ENCODE results near the gene MICAL2. TPM values are rescaled to one million over a fixed set of nuclear protein-coding genes. Genes with fewer than 3 reads are reported as not detected.

Gene MICAL2
- total RNA-seq, 1 experiment from 2014 or later: 151 TPM

DNA sequence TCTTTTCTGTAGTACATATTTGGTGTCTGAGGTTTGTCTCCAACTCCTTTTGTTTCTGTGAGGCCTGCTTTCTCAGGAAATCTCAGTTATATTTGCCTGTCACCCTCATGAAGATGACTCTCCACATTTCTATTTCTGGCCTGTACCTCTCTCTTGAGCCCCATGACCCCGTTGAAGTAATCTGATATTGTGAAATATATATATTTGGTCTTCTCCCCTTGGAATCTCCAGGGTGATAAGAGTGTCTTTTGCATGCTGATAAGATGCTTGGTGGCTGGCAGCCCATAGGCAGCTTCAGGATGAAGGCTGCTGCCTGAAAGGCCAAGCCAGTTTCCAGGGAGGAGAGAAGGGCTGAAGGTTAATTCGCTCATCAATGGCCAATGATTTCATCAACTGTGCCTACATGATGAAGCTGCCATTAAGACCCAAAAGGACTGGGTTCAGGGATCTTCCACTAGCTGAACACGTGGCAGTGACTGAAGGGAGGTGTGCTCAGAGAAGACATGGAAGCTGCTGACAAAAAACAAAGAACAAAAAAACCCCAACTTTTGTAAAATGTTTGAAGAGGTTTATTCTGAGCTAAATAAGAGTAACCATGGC lies 67.4 kb downstream of the MICAL2 start:
- Mint-ChIP-seq H3K27ac (ENCODE audit: low read depth, unreplicated experiment) (peak overlapping the region; percentile 61), H3K4me1 (ENCODE audit: insufficient read depth, unreplicated experiment) (peaks cover 55% of the 10 kb centered on the region), H3K27me3 (ENCODE audit: insufficient read depth, unreplicated experiment) (no peaks in the 10 kb centered on the region), H3K9me3 (ENCODE audit: unreplicated experiment) (no peaks in the 10 kb centered on the region), H3K4me3 (ENCODE audit: unreplicated experiment) (no peak overlapping the region), H3K36me3 (ENCODE audit: insufficient read depth, unreplicated experiment) (no peaks in the 10 kb centered on the region)
- TF ChIP-seq, protein P1, sequence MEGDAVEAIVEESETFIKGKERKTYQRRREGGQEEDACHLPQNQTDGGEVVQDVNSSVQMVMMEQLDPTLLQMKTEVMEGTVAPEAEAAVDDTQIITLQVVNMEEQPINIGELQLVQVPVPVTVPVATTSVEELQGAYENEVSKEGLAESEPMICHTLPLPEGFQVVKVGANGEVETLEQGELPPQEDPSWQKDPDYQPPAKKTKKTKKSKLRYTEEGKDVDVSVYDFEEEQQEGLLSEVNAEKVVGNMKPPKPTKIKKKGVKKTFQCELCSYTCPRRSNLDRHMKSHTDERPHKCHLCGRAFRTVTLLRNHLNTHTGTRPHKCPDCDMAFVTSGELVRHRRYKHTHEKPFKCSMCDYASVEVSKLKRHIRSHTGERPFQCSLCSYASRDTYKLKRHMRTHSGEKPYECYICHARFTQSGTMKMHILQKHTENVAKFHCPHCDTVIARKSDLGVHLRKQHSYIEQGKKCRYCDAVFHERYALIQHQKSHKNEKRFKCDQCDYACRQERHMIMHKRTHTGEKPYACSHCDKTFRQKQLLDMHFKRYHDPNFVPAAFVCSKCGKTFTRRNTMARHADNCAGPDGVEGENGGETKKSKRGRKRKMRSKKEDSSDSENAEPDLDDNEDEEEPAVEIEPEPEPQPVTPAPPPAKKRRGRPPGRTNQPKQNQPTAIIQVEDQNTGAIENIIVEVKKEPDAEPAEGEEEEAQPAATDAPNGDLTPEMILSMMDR (IDR thresholded peaks at IDR 0.05; ENCODE audit: unreplicated experiment): no peak
- ChIA-PET POLR2A (interaction anchor here (0.6 to 7.9 kb wide), 12 partner anchors 10 to 264 kb away, joined by 3 to 95 read pairs (median 4); no protein-coding TSS in a partner anchor), CTCF (interaction anchor here (0.6 to 2.0 kb wide), 8 partner anchors 12 to 595 kb away, joined by 3 to 7 read pairs (median 4); no protein-coding TSS in a partner anchor)
- intact Hi-C loops (cut with micrococcal nuclease): loop anchor here (5.0 kb wide), 1 partner anchor 51 kb away; no protein-coding TSS in a partner anchor
- no TSS peak for BruUV-seq (replicated peaks)
- no peak for DNase-seq (ENCODE audit: unreplicated experiment)

DNA sequence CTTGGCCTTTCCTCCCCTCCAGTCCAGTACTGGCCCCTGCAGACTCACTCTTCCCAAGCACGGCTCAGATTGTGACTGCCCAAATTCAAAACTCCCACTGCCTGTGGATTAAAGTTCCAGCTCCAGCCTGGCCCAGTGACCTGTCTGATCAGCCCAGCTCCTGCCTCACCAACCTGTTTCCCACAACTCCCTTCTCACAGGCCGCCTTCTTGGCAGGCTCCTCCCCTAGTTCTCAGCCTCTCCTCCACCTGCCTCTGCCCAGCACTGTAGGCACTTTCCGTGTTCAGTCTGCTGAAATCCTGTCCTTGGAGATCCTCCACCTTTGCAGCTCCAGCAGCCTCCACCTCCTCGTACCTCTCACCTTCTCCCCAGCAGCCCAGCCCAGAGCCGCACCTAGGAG lies 68.6 kb downstream of the MICAL2 start:
- Mint-ChIP-seq H3K36me3 (ENCODE audit: insufficient read depth, unreplicated experiment) (no peaks in the 10 kb centered on the region), H3K4me1 (ENCODE audit: insufficient read depth, unreplicated experiment) (peaks cover 63% of the 10 kb centered on the region), H3K27me3 (ENCODE audit: insufficient read depth, unreplicated experiment) (no peaks in the 10 kb centered on the region), H3K4me3 (ENCODE audit: unreplicated experiment) (peak overlapping the region; percentile 39), H3K27ac (ENCODE audit: low read depth, unreplicated experiment) (peak overlapping the region; percentile 74), H3K9me3 (ENCODE audit: unreplicated experiment) (no peaks in the 10 kb centered on the region)
- intact Hi-C loops (cut with micrococcal nuclease): loop anchor here (5.0 kb wide), 1 partner anchor 52 kb away; no protein-coding TSS in a partner anchor
- CTCF ChIA-PET: interaction anchor here (0.5 to 2.0 kb wide), 3 partner anchors 9 to 1165 kb away, joined by 3 to 7 read pairs (median 3); no protein-coding TSS in a partner anchor
- no TSS peak for BruUV-seq (replicated peaks)
- TF ChIP-seq, protein P1 (IDR thresholded peaks at IDR 0.05; ENCODE audit: unreplicated experiment): no peak
- POLR2A ChIA-PET: interaction anchor here (0.6 to 7.9 kb wide), 9 partner anchors 11 to 112 kb away, joined by 3 to 95 read pairs (median 6); partner anchors contain the start of gene MICAL2
- DNase-seq (ENCODE audit: unreplicated experiment): peak; percentile 78

DNA sequence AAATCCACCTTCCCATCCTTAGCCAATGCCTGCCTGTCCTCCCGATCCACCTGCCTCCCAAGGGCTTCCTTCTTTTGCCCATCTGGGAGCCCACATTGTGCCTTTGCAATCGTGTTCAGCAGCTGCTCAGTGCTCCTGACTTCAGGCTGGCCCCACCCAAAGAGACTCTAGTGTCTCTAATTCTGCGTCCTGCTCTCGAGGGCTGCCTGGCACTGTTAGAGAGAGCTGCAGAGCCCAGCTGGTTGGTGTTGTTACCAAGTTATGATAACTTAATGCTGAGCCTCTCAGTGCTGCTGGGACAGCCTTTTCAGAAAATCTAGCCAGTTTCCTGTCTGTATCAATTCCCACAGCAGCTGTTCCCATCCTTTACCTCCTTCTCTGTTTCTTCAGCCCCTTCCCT lies 69.1 kb downstream of the MICAL2 start:
- DNase-seq (ENCODE audit: unreplicated experiment): no peak
- Mint-ChIP-seq H3K27ac (ENCODE audit: low read depth, unreplicated experiment) (peak overlapping the region; percentile 74), H3K36me3 (ENCODE audit: insufficient read depth, unreplicated experiment) (no peaks in the 10 kb centered on the region), H3K9me3 (ENCODE audit: unreplicated experiment) (no peaks in the 10 kb centered on the region), H3K4me3 (ENCODE audit: unreplicated experiment) (peak overlapping the region; percentile 39), H3K27me3 (ENCODE audit: insufficient read depth, unreplicated experiment) (no peaks in the 10 kb centered on the region), H3K4me1 (ENCODE audit: insufficient read depth, unreplicated experiment) (peaks cover 63% of the 10 kb centered on the region)
- BruUV-seq (replicated peaks): no TSS peak
- intact Hi-C loops (cut with micrococcal nuclease): loop anchor here (5.0 kb wide), 1 partner anchor 52 kb away; no protein-coding TSS in a partner anchor
- POLR2A ChIA-PET: interaction anchor here (1.0 to 7.9 kb wide), 7 partner anchors 10 to 70 kb away, joined by 4 to 95 read pairs (median 10); partner anchors contain the start of gene MICAL2
- CTCF ChIA-PET: interaction anchor here (0.6 to 2.0 kb wide), 2 partner anchors 9 to 57 kb away, joined by 3 to 7 read pairs; no protein-coding TSS in a partner anchor
- TF ChIP-seq, protein P1 (IDR thresholded peaks at IDR 0.05; ENCODE audit: unreplicated experiment): no peak

Measured in MCF 10A (cell line).